AG09309 (cell line): ENCODE results near the gene MRPL22.

Source experiments
- DNase-seq: peaks from one replicate; pipeline ENCODE4 v3.0.0-alpha.2; 2010; ENCODE audit warnings: low read depth
- H3K4me3 ChIP-seq: 2 replicates; pipeline ENCODE4 v1.5.1; 2011; ENCODE audit warnings: mild to moderate bottlenecking, low read depth, low read length, moderate library complexity; ENCODE audit not compliant: control insufficient read depth
- TF ChIP-seq, protein P1 (sequence below): IDR thresholded peaks from 2 replicates; pipeline ENCODE4 v1.5.1; 2011; ENCODE audit warnings: mild to moderate bottlenecking, low read depth, low read length, inconsistent platforms; ENCODE audit not compliant: insufficient read depth, control insufficient read depth; ENCODE audit errors: missing control alignments

MRPL22 gene

DNA sequence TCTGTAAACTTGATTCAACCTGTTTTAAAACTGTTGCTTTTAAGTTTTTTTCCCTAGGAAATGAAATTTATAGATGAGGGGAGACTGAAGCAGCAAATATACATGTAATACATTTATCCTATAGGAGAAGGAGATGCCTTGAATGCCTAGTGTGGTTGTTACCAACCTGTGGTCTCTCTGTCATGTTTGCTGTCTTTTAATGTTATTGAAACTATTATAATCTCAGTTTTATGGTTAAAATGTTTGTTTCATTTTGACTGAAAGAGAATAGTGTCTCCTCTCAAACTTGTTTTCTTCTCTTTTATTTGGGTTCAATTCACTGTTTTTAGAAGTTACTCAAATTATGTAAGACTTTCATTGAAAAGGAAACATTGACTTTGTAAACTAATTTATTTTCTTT, 15.8 kb downstream of the MRPL22 start:
- H3K4me3 ChIP-seq, result no peak overlapping the region
- TF ChIP-seq, protein P1, sequence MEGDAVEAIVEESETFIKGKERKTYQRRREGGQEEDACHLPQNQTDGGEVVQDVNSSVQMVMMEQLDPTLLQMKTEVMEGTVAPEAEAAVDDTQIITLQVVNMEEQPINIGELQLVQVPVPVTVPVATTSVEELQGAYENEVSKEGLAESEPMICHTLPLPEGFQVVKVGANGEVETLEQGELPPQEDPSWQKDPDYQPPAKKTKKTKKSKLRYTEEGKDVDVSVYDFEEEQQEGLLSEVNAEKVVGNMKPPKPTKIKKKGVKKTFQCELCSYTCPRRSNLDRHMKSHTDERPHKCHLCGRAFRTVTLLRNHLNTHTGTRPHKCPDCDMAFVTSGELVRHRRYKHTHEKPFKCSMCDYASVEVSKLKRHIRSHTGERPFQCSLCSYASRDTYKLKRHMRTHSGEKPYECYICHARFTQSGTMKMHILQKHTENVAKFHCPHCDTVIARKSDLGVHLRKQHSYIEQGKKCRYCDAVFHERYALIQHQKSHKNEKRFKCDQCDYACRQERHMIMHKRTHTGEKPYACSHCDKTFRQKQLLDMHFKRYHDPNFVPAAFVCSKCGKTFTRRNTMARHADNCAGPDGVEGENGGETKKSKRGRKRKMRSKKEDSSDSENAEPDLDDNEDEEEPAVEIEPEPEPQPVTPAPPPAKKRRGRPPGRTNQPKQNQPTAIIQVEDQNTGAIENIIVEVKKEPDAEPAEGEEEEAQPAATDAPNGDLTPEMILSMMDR, result no peak
- DNase-seq, result no peak

DNA sequence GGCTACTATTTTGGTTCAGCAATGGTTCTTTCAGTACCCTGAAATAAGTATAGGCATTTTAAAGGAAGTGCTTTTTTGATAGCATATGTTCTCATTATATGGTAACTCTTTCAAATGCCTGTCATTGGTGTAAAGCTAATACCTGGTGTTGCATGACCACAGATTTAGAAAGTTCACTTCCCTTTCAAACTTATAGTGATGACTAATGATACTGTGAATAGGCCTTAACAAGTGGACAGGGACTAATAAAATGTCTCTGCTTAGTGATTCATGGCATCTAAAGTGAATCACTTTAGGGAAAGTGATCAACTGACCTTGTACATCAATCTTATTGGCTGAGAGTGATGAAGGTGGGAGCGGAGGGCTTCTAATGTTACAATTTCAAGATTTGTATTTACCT, 21.6 kb downstream of the MRPL22 start:
- TF ChIP-seq, protein P1, result no peak
- DNase-seq, result peak; percentile 64
- no peak overlapping the region for H3K4me3 ChIP-seq

DNA sequence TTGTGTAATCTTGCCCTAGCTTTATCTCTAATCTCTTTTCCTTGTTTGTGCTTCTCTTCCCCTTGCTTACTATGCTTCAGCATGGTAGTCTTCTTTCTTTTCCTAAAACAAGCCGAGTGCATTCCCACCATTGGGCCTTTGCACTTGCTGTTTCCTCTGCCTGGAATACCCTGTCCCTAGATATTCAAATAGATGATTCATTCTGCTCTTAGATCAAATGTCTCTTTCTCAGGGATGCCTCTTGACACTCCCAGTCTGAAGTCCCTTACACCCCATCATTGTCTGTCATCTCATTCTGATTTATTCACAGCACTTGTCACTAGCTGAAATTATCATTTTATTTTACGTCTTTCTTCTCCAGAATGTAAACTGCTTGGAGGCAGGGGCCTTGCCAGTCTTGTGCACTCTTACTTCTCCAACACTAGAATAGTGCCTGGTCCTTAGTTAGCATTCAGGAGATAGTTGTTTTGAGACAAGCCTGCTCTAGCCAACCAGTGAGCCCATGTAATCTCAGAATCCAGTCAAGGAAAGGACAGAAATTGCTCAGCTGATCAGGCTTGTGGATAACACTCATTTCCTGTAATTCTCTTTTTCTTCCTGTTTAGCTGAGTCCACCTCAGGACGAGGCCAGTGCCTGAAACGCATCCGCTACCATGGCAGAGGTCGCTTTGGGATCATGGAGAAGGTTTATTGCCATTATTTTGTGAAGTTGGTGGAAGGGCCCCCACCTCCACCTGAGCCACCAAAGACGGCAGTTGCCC, 25.4 kb downstream of the MRPL22 start:
- no peak for DNase-seq
- TF ChIP-seq, protein P1, result no peak
- no peak overlapping the region for H3K4me3 ChIP-seq

DNA sequence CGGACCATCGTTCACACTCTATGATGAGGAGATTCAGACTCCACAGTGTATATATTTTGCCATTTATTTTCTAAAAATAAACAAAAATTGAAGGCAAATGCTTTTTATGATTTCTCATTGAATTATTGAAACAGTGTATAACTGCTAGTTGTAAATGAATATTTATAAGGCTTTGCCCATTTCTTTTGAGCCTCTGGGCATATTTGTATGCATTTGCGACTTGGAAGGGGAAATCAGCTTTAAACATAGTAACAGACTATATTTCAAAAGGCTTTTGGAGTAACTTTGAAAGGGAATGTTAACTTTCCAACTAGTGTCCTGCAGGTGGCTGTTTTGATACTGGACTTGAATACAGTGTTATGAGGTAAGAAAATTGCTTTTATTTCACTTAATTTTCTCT, 26.0 kb downstream of the MRPL22 start:
- H3K4me3 ChIP-seq, result no peak overlapping the region
- TF ChIP-seq, protein P1, result no peak
- no peak for DNase-seq

DNA sequence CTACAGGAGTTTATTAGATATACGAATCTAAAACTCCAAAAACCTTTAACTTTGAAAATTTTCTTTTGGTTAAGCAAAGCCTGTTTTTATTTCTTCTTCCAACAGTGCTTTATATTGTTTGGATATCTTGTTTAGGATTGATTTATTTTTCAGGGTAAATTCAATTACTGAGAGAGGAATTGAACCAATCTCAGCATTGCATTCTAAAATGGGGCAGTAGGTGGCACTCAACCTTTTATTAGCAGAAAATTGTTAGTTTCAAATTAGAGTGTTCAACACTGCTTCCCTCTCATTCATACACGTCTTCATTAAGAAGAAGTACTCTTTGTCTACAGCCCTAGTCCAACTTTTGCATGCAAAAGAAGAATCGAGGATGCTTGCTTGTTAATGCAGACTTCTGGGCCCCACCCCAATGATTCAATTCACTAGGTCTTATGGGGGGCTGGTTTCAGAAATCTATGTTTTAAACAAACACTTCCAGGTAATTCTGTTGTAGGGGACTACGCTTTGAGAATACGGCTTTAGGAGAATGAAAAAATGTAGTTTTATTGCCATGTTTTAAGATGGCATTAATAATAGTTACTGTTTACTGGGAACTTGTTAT, 26.6 kb downstream of the MRPL22 start:
- DNase-seq, result no peak
- H3K4me3 ChIP-seq, result no peak overlapping the region
- TF ChIP-seq, protein P1, result peak; percentile 57

DNA sequence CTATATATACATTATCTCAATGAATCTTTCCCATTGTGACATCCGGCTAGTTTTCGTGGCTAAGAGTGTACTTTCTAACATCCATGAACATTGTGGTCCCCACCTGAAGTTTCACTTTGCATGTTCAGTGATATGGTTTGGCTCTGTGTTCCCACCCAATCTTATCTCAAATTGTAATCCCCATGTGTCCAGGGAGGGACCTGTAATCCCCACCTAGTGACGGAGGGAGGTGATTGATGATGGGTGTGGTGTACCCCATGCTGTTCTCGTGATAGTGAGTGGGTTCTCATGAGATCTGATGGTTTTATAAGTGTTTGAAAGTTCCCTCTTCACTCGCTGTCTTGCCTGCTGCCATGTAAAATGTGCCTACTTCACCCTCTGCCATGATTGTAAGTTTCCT, 28.1 kb downstream of the MRPL22 start:
- no peak for DNase-seq
- TF ChIP-seq, protein P1, result no peak
- no peak overlapping the region for H3K4me3 ChIP-seq
